Body of pancreas (tissue), 4 donors: Measurements from ENCODE around the gene CLASP1.

Experiments used
- CTCF ChIP-seq, 7 experiments: fragments of 450-650 bp in 4 of 7; fragments of 200-600 bp in 3 of 7; sonication (generic) in 3 of 7; IDR thresholded peaks; one replicate each; pipeline ENCODE4 v1.5.1; 2016 to 2019; ENCODE audit warnings: antibody characterized with exemption in 7 of 7
- POLR2A ChIP-seq, 3 donors: fragments of 450-650 bp; IDR thresholded peaks; one replicate each; pipeline ENCODE4 v1.6.1; 2016; ENCODE audit warnings: antibody characterized with exemption in 3 of 3, mild to moderate bottlenecking in 2 of 3

GRCh38 chr2:121382744-121383143, 266.5 kb downstream of the CLASP1 start:
- no peak for TF ChIP-seq POLR2A (IDR thresholded peaks at IDR 0.05)
- no peak for TF ChIP-seq CTCF (IDR thresholded peaks at IDR 0.05)
